GM19099 (cell line): ENCODE measurements around the gene PATZ1.

Experiments used
- POLR2A ChIP-seq: IDR thresholded peaks from 3 replicates; pipeline ENCODE4 v1.6.1; 2011; ENCODE audit warnings: low read depth; ENCODE audit not compliant: insufficient read length; ENCODE audit errors: extremely low read depth

The PATZ1 gene

DNA sequence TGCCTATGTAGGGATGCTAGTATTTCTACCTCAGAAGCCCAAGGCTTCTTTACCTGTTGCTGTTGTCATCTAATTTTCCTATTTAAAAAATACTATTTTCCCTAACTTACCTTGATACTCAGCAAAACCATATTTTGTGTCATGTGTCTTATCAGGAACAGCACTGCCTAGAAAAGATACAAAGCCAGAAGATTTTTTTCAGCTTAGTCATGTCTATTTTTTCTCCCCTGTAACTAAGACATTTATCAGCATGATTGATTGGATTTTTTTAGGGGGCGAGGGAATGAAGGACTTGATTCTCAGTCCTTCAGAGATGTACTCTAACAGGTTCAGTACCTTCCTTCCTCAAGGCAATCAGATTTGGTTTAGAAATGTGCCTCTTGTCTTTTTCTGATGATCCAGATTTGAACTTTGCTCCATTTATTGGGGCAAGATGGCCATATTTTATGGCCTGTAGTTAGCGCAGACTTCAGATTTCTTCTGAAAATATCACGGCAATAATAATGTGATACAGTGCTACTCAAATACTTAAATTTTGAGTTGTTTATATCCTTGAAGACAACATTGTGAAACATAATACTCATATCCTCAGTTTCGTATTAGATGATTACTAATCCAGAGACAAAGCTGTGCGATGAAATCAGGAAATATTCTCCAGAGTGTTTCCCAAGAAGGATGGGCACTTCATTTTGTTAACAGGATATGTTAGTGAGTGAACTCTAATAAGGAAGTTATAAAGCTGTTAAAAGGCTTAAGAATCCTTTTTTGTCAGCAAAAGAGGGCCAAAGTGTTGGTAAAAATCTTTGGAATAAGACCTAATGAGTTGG is 50.1 kb downstream of the PATZ1 start:
- TF ChIP-seq POLR2A: no peak

DNA sequence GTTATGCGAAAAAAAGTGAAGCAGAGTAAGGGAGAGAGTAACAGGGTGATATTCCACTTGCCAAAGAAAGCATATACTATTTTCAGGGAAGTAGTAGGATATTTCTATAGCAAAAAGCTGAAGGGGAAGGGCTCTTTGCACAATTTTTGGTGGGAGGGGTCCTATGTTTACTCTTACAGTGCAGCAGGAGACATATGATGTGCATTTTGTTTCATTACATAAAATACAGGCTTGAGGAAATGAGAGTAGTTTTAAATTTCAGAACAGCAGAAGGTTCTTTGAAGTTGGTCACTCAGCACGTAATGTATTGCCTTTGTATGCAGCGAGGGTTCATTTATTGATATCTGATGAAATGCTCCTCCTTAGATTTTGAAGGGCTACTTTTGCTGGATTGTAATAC is 50.8 kb downstream of the PATZ1 start:
- no peak for TF ChIP-seq POLR2A

DNA sequence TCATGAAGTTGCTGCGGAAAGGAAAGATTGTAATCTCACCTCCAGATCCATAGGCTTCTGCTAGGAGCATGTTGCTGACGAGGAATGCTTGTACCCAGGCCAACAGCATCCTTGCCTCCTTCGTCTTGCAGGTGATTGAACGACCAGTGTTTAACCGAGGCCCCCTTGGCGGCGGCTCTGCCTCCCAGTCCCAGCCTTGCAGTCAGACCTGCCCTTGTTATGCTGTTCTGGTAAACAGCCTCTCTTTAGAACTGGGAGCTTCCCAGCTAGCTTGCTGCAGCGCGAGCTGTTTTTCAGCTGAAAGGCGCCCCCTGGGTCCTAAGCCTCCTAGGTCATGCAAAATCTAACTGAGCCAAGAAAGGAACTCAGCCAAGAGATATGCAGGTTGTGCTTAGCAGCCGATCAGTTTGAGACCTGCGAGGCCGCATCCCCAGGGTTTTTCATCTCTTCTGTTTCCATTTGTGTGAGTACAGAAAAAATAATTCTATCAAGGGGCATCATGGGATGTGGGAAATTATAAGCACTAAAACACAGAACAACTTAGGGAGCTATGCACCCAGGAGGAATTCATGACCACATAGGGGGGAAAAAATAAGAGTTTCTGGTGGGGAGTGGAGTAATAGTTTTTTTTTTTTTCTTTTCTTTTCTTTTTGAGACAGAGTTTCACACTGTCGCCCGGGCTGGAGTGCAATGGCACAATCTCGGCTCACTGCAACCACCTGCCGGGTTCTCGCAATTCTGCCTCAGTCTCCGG is 53.7 kb downstream of the PATZ1 start, which contains the start of gene PIK3IP1:
PIK3IP1 (minus strand) TSS at position 253 of the 754 bp plus-strand sequence; CDS start at position 109, 144 bp downstream.
- TF ChIP-seq POLR2A: no peak

DNA sequence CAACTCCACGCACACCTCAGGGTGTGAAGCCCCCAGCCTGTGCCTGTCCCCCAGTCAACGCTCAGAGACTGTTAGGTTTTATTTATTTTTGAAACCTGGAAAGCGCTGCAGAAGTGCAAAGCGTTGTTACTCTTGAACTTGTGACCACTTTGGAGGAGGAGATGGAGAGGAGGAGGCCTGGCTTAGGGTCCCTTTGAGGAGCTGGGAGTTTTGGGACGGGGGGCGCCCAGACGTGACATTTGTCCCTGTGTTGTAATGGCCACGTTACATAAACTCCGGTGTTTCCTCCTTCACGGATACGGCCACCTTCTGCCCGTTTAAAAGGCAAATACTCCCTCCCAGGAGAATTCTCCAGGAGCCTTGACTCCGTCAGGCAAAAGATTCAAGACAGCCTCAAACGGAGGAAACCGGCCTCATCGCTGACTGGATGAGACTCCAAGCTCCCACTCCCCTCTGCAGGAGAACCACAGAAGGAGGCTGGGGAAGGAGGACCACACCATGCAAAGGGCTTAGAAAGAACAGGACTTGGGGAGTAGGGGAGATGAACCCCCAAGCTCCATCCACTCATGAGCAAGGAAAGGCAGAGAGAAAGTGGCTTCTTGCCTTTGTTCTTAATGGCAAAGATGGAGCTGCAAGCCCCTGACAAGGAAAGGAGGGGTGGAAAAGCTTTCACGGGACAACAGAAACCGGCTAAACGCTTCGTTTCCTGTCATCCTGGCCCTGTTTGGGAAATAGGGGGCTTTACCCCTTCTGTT is 54.5 kb downstream of the PATZ1 start:
- no peak for TF ChIP-seq POLR2A

DNA sequence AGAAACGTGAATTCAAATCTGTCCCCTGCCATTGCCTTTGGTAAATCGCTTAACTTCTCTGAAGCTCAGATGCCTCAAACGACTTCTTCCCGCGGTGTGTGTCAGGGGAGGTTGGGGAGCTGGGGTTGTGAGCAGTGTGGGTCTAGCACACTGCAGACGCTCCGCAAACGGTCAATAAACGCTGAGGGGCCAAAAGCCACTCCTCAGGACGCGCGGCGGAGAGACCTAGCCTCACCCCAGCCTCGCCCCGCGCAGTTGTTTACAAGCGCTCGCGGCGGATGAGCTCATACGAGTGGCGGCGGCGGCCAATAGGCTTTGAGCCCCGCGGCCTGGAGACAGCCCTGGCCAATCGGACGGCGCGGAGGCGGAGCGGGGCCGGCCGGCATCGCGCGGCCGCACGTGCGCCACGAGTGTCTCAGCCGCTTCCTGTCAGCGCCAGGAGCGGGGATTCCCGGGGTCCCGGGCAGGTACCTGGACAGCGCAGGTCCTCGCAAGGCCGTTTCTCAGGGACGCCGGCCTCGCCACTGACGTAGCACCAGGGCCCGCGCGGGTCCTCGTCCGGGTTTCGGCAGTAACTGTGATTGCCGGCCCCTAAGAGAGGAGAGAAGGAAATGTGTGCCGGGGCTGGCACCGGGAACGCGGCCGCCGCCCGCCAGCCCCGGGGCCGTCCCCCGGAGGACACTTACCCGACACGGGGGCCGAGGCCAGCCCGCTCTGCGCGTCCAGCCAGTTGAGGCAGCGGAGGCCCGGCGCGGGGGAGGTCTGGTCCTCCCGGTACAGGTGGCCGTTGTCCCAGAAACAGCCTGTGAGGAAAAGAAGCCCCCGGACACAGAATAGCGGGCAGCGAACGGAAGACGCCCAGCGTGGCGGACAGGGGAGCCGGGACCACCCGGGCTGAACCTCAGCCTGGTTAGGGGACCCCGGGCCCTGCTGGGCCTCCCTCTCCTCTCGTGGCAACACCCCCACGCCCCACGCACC is 55.4 kb downstream of the PATZ1 start:
- TF ChIP-seq POLR2A: peak; percentile 50

DNA sequence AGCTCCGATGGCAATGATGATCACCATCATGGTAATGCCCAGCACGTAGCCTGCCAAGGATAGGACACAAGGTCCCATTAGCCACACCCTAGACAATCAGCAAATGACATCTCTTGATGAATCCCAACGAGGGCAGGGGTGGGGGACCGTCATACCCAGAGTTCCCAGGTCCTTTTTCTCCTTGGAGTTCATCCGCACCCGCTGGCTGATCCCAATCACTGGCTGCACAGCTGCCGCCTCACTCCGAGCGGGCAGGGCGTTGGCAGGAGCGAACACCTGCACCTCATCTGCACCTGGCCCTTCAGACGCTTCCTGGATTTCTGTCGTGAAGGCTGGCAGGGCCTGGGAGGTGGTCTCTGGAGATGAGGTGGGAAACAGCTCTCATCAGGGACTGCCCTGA is 56.8 kb downstream of the PATZ1 start:
- no peak for TF ChIP-seq POLR2A

DNA sequence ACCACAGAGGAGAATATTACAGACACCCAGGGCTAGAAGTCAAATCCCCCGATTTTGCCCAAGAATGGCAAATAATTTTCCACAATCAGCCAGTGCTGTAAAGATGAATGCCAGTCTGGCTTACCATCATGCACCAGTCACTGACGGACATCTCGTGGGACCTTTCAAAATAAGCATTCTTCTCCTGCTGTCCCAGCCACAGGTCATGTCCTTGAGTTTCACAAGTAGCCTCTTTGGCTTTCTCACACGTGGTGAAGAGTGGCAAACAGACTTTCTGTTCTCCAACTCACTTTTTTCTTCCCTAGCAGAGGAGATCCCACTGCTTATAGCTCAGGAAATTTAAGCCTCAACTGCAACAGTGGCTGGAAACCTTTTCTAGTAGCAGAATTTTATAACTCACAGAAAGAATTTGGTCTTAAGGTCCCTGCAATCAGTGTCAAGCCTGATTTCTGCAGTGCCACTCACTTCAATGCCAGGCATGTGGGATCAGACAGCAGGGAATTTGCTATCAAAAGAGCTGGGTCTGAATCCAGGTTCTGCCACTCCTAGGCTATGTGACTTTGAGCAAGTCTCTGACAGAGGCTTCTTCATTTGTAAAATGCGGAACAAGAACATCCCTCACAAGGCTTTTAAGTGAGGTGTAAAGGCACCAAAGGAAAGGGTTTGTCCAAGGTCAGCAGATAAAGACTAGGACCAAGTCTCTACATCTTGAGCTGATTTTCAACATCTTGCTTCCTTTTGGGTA is 57.5 kb downstream of the PATZ1 start:
- no peak for TF ChIP-seq POLR2A

DNA sequence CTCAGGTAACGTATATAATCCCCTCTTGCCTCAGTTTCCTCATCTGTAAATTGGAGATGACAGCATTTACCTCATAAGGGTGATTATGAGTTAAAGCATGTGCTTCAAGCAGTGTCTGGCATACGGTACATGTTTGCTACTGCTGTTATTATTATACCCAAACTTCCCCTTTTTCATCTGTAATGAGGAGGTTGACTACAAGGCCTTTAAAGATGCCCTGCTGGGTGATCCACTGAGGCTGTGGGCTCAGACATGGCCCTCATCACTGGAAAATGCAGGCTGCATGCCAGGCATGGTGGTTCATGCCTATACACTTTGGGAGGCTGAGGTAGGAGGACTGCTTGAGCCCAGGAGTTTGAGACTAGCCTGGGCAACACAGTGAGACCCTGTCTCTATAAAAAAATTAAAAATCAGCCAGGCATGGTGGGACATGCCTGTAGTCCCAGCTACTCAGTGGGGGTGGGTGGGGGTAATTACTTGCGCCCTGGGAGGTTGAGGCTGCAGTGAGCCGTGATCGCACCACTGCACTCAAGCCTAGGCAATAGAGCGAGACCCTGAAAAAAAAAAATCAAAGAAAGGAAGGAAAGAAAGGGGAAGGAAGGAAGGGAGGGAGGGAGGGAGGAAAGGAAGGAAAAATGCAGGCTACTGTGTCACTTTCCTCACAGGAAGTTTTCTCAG is 58.2 kb downstream of the PATZ1 start:
- TF ChIP-seq POLR2A: no peak

DNA sequence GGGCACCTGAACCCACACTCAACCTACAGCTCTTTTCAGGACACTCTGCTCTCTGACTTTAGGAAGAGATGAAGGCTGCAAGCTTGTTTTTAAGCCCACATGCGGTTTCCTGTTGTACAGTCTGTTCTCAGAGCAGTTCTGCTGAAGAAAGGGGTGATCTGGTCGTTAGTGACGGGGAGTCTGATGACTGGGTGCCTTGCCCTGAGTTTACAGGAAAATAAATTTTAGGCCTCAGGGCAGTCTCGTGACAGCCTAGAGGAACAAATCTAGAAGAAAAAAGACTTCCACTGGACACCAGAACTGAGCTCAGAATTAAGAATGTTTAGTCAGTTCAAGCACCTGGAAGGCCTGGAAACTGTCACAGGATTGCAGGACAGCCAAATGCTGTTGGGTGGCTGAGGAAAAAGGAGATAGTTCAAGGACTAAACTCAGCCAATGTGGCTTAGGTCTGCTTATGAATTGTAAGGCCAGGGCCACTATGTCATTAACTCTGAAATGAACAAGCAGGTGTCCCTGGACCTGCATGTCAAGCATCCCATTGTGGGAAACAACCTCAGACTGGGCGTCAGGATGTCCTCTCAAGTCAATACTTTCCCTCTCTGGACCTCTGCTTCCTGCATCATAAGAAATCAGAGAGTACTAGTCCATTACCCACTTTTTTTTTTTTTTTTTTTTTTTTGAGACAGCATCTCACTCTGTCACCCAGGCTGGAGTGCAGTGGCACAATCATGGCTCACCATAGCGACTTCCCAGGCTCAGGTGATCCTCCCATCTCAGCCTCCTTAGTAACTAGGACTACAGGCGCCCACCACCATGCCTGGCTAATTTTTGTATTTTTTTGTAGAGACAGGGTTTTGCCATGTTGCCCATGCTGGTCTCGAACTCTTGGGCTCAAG is 59.5 kb downstream of the PATZ1 start:
- no peak for TF ChIP-seq POLR2A

DNA sequence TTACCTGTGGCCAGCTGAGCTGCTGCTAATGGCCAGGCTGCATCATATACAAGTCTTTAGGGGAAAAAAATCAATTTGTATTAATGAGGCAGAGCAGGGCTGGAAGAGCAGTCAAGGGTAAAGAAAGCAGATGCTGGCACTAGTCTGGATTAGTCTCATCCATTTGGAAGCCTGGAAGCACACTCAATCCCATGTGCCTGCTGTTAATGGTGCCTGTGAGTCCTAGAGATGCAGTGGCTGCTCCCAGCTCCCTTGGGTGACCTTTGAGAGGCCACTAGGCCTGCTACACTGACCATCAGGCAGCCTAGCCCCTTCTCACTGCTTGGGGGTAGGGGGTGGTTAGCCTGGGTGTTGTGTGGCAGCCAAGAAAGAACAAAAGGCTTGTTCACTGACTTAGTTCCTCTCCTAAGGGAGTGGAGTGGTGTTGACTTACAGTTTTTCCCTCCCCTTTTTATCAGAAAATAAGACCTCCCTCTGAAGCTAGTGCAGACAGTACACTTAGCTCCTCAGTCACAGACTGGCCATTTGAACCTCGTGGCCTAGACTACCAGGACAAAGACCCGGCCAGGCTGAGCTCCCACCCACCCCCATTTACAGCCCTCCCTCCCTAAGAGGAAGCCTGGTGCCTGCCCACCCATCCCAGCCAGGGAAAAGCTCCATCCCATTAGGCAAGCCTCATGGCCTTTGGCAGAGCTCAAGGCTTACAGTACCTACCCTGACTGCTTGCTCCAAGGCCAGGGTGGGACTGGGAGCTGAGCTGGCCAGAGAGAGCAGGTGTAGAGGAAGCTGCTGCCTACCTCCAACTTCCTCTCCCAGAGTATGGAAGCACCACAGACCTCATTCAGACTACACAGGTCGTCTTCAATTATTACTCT is 61.6 kb downstream of the PATZ1 start:
- TF ChIP-seq POLR2A: no peak
